D721Med (cell line): ENCODE measurements around the gene CDH11.

Source experiments
- DNase-seq: peaks from one replicate; pipeline ENCODE4 v3.0.0; 2011; ENCODE audit warnings: low spot score; ENCODE audit not compliant: insufficient read length
- FAIRE-seq: peaks from 2 replicates; lab custom pipeline; 2011; peaks lifted over from hg19 to GRCh38; lab: Jason Lieb, UNC
- TF ChIP-seq, protein P1 (sequence below): IDR thresholded peaks from 2 replicates; pipeline ENCODE4 v1.5.1; 2012; ENCODE audit warnings: mild to moderate bottlenecking, control low read depth; ENCODE audit not compliant: insufficient read depth; ENCODE audit errors: missing control alignments

CDH11 gene

DNA sequence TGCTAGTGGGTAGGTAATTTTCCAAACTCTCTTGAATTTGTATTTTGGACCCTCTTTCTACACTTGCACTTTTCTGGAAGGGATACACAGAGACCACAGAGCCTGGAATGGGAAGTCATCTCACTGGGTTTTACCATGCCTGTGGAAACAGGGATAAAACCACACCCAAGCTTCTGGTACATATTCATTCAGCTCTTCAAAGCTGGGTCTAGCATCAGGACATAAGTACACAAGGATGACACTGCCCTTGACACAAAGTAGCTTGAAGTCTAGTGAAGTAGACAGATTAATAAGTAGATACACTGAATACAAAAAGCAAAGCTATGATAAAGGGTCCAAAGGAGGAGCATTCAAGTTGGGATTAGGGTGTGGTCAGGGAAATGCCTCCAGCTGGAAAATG, 118.2 kb downstream of the CDH11 start:
- TF ChIP-seq, protein P1, sequence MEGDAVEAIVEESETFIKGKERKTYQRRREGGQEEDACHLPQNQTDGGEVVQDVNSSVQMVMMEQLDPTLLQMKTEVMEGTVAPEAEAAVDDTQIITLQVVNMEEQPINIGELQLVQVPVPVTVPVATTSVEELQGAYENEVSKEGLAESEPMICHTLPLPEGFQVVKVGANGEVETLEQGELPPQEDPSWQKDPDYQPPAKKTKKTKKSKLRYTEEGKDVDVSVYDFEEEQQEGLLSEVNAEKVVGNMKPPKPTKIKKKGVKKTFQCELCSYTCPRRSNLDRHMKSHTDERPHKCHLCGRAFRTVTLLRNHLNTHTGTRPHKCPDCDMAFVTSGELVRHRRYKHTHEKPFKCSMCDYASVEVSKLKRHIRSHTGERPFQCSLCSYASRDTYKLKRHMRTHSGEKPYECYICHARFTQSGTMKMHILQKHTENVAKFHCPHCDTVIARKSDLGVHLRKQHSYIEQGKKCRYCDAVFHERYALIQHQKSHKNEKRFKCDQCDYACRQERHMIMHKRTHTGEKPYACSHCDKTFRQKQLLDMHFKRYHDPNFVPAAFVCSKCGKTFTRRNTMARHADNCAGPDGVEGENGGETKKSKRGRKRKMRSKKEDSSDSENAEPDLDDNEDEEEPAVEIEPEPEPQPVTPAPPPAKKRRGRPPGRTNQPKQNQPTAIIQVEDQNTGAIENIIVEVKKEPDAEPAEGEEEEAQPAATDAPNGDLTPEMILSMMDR: no peak
- DNase-seq (no peak), FAIRE-seq (no peak)

GRCh38 chr16:65002265-65002664, 119.6 kb downstream of the CDH11 start:
- no peak for DNase-seq
- FAIRE-seq: no peak
- TF ChIP-seq, protein P1: no peak

GRCh38 chr16:65000654-65001053, 121.2 kb downstream of the CDH11 start:
- DNase-seq (no peak), FAIRE-seq (no peak)
- TF ChIP-seq, protein P1: no peak

GRCh38 chr16:64997751-64998150, 124.1 kb downstream of the CDH11 start:
- TF ChIP-seq, protein P1: no peak
- FAIRE-seq: no peak
- no peak for DNase-seq

DNA sequence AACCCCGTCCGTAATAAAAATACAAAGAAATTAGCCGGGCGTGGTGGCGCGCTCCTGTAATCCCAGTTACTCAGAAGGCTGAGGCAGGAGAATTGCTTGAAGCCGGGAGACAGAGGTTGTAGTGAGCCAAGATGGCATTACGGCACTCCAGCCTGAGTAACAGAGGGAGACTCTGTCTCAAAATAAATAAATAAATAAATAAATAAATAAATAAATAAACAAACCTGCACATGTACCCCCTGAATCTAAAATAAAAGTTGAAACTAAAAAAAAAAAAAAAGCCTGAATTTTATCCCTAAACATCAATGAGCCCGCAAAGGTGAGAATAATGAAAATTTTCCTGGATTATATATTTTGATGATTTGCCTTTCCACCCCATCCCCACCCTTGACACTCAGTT, 124.7 kb downstream of the CDH11 start:
- no peak for FAIRE-seq
- TF ChIP-seq, protein P1: no peak
- no peak for DNase-seq

DNA sequence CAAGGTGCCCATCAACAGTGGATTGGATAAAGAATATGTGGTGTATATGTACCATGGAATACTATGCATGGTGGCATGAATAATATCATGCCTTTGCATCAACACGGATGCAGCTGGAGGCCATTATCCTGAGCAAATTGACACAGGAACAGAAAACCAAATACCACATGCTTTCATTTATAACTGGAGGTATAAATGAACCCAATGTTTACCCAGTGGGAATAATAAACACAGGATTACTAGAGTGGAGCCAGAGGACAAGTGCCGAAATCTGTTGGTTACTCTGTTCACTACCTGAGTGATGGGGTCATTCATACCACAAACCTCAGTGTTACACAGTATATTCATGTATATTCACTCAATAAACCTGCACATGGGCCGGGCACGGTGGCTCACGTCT, 125.2 kb downstream of the CDH11 start:
- TF ChIP-seq, protein P1: no peak
- DNase-seq: no peak
- no peak for FAIRE-seq

- FAIRE-seq (no peak), DNase-seq (no peak)
- TF ChIP-seq, protein P1: no peak
Observed at GRCh38 chr16:64993464-64993863, 128.4 kb downstream of the CDH11 start.
